ENCODE results near the gene MOB3C.

The MOB3C gene

GRCh38 chr1:46603858-46604549, 12.6 kb downstream of the MOB3C start, which contains the start of gene MKNK1:
Gene MKNK1, minus strand, starts transcription at chr1:46604268. Its CDS starts 20,941 bp downstream, at chr1:46583327.
- TF ChIP-seq TAF1 (IDR thresholded peaks at IDR 0.05; ENCODE audit: borderline replicate concordance, insufficient read depth, low read length) (no peak), FOXP2 (optimal IDR thresholded peaks at IDR 0.05; ENCODE audit: borderline replicate concordance, extremely low read depth, extremely low read length, insufficient read depth) (no peak), POLR2AphosphoS5 (IDR thresholded peaks at IDR 0.05; ENCODE audit: low read depth, low read length) (peak; percentile 93), REST (IDR thresholded peaks at IDR 0.05; ENCODE audit: insufficient read depth in 1 of 2, low read depth in 2 of 2, low read length in 2 of 2) (no peak), SIN3A (IDR thresholded peaks at IDR 0.05; ENCODE audit: borderline replicate concordance, insufficient read depth, low read length) (no peak)

- TF ChIP-seq FOXP2 (optimal IDR thresholded peaks at IDR 0.05; ENCODE audit: borderline replicate concordance, extremely low read depth, extremely low read length, insufficient read depth) (no peak), POLR2AphosphoS5 (IDR thresholded peaks at IDR 0.05; ENCODE audit: low read depth, low read length) (no peak), SIN3A (IDR thresholded peaks at IDR 0.05; ENCODE audit: borderline replicate concordance, insufficient read depth, low read length) (no peak), TAF1 (IDR thresholded peaks at IDR 0.05; ENCODE audit: borderline replicate concordance, insufficient read depth, low read length) (no peak)
Measured at GRCh38 chr1:46603481-46603857, 13.1 kb downstream of the MOB3C start.

- TF ChIP-seq POLR2AphosphoS5 (IDR thresholded peaks at IDR 0.05; ENCODE audit: low read depth, low read length) (no peak), TAF1 (IDR thresholded peaks at IDR 0.05; ENCODE audit: borderline replicate concordance, insufficient read depth, low read length) (no peak), REST (IDR thresholded peaks at IDR 0.05; ENCODE audit: insufficient read depth in 1 of 2, low read depth in 2 of 2, low read length in 2 of 2) (no peak), SIN3A (IDR thresholded peaks at IDR 0.05; ENCODE audit: borderline replicate concordance, insufficient read depth, low read length) (no peak), FOXP2 (optimal IDR thresholded peaks at IDR 0.05; ENCODE audit: borderline replicate concordance, extremely low read depth, extremely low read length, insufficient read depth) (no peak)
Measured at GRCh38 chr1:46601257-46602007, 15.2 kb downstream of the MOB3C start.

GRCh38 chr1:46599059-46599970, 17.3 kb downstream of the MOB3C start:
- no peak for TF ChIP-seq POLR2AphosphoS5 (IDR thresholded peaks at IDR 0.05; ENCODE audit: low read depth, low read length)
- no peak for TF ChIP-seq TAF1 (IDR thresholded peaks at IDR 0.05; ENCODE audit: borderline replicate concordance, insufficient read depth, low read length)
- no peak for TF ChIP-seq FOXP2 (optimal IDR thresholded peaks at IDR 0.05; ENCODE audit: borderline replicate concordance, extremely low read depth, extremely low read length, insufficient read depth)
- no peak for TF ChIP-seq SIN3A (IDR thresholded peaks at IDR 0.05; ENCODE audit: borderline replicate concordance, insufficient read depth, low read length)
- no peak for TF ChIP-seq REST (IDR thresholded peaks at IDR 0.05; ENCODE audit: insufficient read depth in 1 of 2, low read depth in 2 of 2, low read length in 2 of 2)

- no peak for TF ChIP-seq TAF1 (IDR thresholded peaks at IDR 0.05; ENCODE audit: borderline replicate concordance, insufficient read depth, low read length)
- TF ChIP-seq FOXP2 (optimal IDR thresholded peaks at IDR 0.05; ENCODE audit: borderline replicate concordance, extremely low read depth, extremely low read length, insufficient read depth), result no peak
- no peak for TF ChIP-seq SIN3A (IDR thresholded peaks at IDR 0.05; ENCODE audit: borderline replicate concordance, insufficient read depth, low read length)
- TF ChIP-seq REST (IDR thresholded peaks at IDR 0.05; ENCODE audit: insufficient read depth in 1 of 2, low read depth in 2 of 2, low read length in 2 of 2), result no peak
- no peak for TF ChIP-seq POLR2AphosphoS5 (IDR thresholded peaks at IDR 0.05; ENCODE audit: low read depth, low read length)
Measured at GRCh38 chr1:46596846-46597245, 19.8 kb downstream of the MOB3C start.
